Activated T-helper 2 cell treated with anti-CD3 and anti-CD28 coated beads, Interferon-gamma antibody, Interleukin-2, Interleukin-4, amounts not matched to agents 10 μg/mL and 5 μg/mL and 100 μg/mL, durations not matched to agents 14 hours and 24 hours and 36 hours (primary cell): ENCODE results near the gene TMPRSS13. TPM values are rescaled to one million over a fixed set of nuclear protein-coding genes. Genes with fewer than 3 reads are reported as not detected.
"Not testable (repeated sequence)": the region's sequence is repeated elsewhere in the genome, so short reads cannot be mapped to it uniquely, and the experiment has no call there.

Experiments used
- DNase-seq: peaks from one replicate; pipeline ENCODE4 v3.0.0; 2021; ENCODE audit warnings: low spot score
- H3K27ac Mint-ChIP-seq: one replicate; pipeline ENCODE4 v1.8.0; 2021; ENCODE audit warnings: mixed read lengths
- H3K27me3 Mint-ChIP-seq: one replicate; pipeline ENCODE4 v1.8.0; 2021; ENCODE audit warnings: low read depth, mixed read lengths
- H3K36me3 Mint-ChIP-seq: one replicate; pipeline ENCODE4 v1.8.0; 2021; ENCODE audit warnings: low read depth, mixed read lengths
- H3K4me1 Mint-ChIP-seq: one replicate; pipeline ENCODE4 v1.8.0; 2021; ENCODE audit warnings: low read depth, mixed read lengths
- H3K4me3 Mint-ChIP-seq: one replicate; pipeline ENCODE4 v1.8.0; 2021; ENCODE audit warnings: low read depth, mild to moderate bottlenecking, moderate library complexity, mixed read lengths
- H3K9me3 Mint-ChIP-seq: one replicate; pipeline ENCODE4 v1.8.0; 2021; ENCODE audit warnings: mixed read lengths
- intact Hi-C: fragments of 100-400 bp; cut with micrococcal nuclease; formaldehyde crosslinking; loops from one replicate; pipeline ENCODE4 v1.15.1; 2023
- total RNA-seq: library from RNA; stranded (reverse); gene quantifications from 2 replicates; pipeline ENCODE4 v1.2.3, GENCODE V29; 2022

The TMPRSS13 gene
- total RNA-seq, 1 donor from 2014 or later, result 5.3 TPM

GRCh38 chr11:117966908-117967307, 37.7 kb upstream of the TMPRSS13 start:
- intact Hi-C loops, result no loop called here
- Mint-ChIP-seq H3K27ac (no peak overlapping the region), H3K27me3 (no peaks in the 10 kb centered on the region), H3K36me3 (peaks cover 20% of the 10 kb centered on the region), H3K4me3 (no peak overlapping the region), H3K4me1 (peaks cover 37% of the 10 kb centered on the region), H3K9me3 (no peaks in the 10 kb centered on the region)
- DNase-seq, result no peak

GRCh38 chr11:117962826-117963225, 33.6 kb upstream of the TMPRSS13 start:
- Mint-ChIP-seq H3K36me3 (peaks cover 46% of the 10 kb centered on the region), H3K4me1 (peaks cover 34% of the 10 kb centered on the region), H3K27me3 (no peaks in the 10 kb centered on the region), H3K9me3 (peaks cover 22% of the 10 kb centered on the region), H3K27ac (no peak overlapping the region), H3K4me3 (no peak overlapping the region)
- no peak for DNase-seq
- intact Hi-C loops, result no loop called here

GRCh38 chr11:117961896-117962295, 32.7 kb upstream of the TMPRSS13 start:
- Mint-ChIP-seq H3K4me3 (no peak overlapping the region), H3K27ac (no peak overlapping the region), H3K27me3 (no peaks in the 10 kb centered on the region), H3K9me3 (peaks cover 32% of the 10 kb centered on the region), H3K36me3 (peaks cover 52% of the 10 kb centered on the region), H3K4me1 (peaks cover 35% of the 10 kb centered on the region)
- intact Hi-C loops, result no loop called here
- no peak for DNase-seq

GRCh38 chr11:117960406-117960805, 31.2 kb upstream of the TMPRSS13 start:
- Mint-ChIP-seq H3K4me3 (no peak overlapping the region), H3K36me3 (peaks cover 64% of the 10 kb centered on the region), H3K4me1 (peaks cover 40% of the 10 kb centered on the region), H3K9me3 (peaks cover 43% of the 10 kb centered on the region), H3K27ac (peak overlapping the region; percentile 44), H3K27me3 (no peaks in the 10 kb centered on the region)
- intact Hi-C loops, result no loop called here
- no peak for DNase-seq

GRCh38 chr11:117959438-117960149, 30.4 kb upstream of the TMPRSS13 start:
- peak overlapping the region; percentile 26 for H3K4me3 Mint-ChIP-seq

GRCh38 chr11:117958949-117959348, 29.7 kb upstream of the TMPRSS13 start:
- intact Hi-C loops, result no loop called here
- Mint-ChIP-seq H3K27ac (no peak overlapping the region), H3K9me3 (peaks cover 43% of the 10 kb centered on the region), H3K27me3 (no peaks in the 10 kb centered on the region), H3K4me3 (no peak overlapping the region), H3K4me1 (peaks cover 47% of the 10 kb centered on the region), H3K36me3 (peaks cover 62% of the 10 kb centered on the region)
- DNase-seq, result no peak

More at GRCh38 chr11:117959438-117960149, 30.4 kb upstream of the TMPRSS13 start:
- H3K27ac Mint-ChIP-seq, result peak overlapping the region; percentile 77
- intact Hi-C loops, result no loop called here
- peaks cover 42% of the 10 kb centered on the region for H3K4me1 Mint-ChIP-seq
- H3K9me3 Mint-ChIP-seq, result peaks cover 43% of the 10 kb centered on the region
- H3K36me3 Mint-ChIP-seq, result peaks cover 64% of the 10 kb centered on the region
- H3K27me3 Mint-ChIP-seq, result no peaks in the 10 kb centered on the region
- DNase-seq, result no peak

GRCh38 chr11:117953024-117953671, 23.9 kb upstream of the TMPRSS13 start:
- Mint-ChIP-seq H3K4me1 (peaks cover 70% of the 10 kb centered on the region), H3K36me3 (peaks cover 26% of the 10 kb centered on the region), H3K27ac (peak overlapping the region; percentile 83), H3K9me3 (peaks cover 24% of the 10 kb centered on the region), H3K27me3 (no peaks in the 10 kb centered on the region), H3K4me3 (peak overlapping the region; percentile 61)
- intact Hi-C loops, result loop anchor here (1.0 to 2.0 kb wide), 2 partner anchors 17 to 22 kb away; no protein-coding TSS in a partner anchor
- DNase-seq, result no peak

GRCh38 chr11:117950993-117951961, 22.1 kb upstream of the TMPRSS13 start:
- no peaks in the 10 kb centered on the region for H3K27me3 Mint-ChIP-seq
- intact Hi-C loops, result loop anchor here (1.0 kb wide), 4 partner anchors 36 to 102 kb away; no protein-coding TSS in a partner anchor

GRCh38 chr11:117950301-117950700, 21.1 kb upstream of the TMPRSS13 start:
- H3K27me3 Mint-ChIP-seq, result no peaks in the 10 kb centered on the region
- H3K36me3 Mint-ChIP-seq, result no peaks in the 10 kb centered on the region
- H3K4me3 Mint-ChIP-seq, result peak overlapping the region; percentile 70
- H3K4me1 Mint-ChIP-seq, result peaks cover 85% of the 10 kb centered on the region
- DNase-seq, result peak; percentile 64
- H3K9me3 Mint-ChIP-seq, result no peaks in the 10 kb centered on the region
- peak overlapping the region; percentile 56 for H3K27ac Mint-ChIP-seq
- intact Hi-C loops, result loop anchor here (1.0 kb wide), 3 partner anchors 37 to 103 kb away; no protein-coding TSS in a partner anchor

More at GRCh38 chr11:117950993-117951961, 22.1 kb upstream of the TMPRSS13 start:
- Mint-ChIP-seq H3K4me3 (peak overlapping the region; percentile 70), H3K36me3 (peaks cover 7% of the 10 kb centered on the region), H3K4me1 (peaks cover 78% of the 10 kb centered on the region), H3K9me3 (peaks cover 5% of the 10 kb centered on the region), H3K27ac (peak overlapping the region; percentile 56)
- DNase-seq, result peak; percentile 51

- Mint-ChIP-seq H3K4me3 (peak overlapping the region; percentile 9), H3K9me3 (no peaks in the 10 kb centered on the region), H3K36me3 (no peaks in the 10 kb centered on the region), H3K27ac (peak overlapping the region; percentile 38), H3K27me3 (no peaks in the 10 kb centered on the region), H3K4me1 (peaks cover 92% of the 10 kb centered on the region)
- DNase-seq, result no peak
- intact Hi-C loops, result loop anchor here (5.0 kb wide), 1 partner anchor 42 kb away; no protein-coding TSS in a partner anchor
Observed at GRCh38 chr11:117949062-117949461, 19.9 kb upstream of the TMPRSS13 start.

- peaks cover 87% of the 10 kb centered on the region for H3K4me1 Mint-ChIP-seq
- not testable (repeated sequence) for H3K9me3 Mint-ChIP-seq, H3K36me3 Mint-ChIP-seq, H3K27me3 Mint-ChIP-seq, DNase-seq, H3K4me3 Mint-ChIP-seq, H3K27ac Mint-ChIP-seq
- intact Hi-C loops, result loop anchor here (5.0 kb wide), 1 partner anchor 41 kb away; no protein-coding TSS in a partner anchor
Observed at GRCh38 chr11:117948466-117948865, 19.3 kb upstream of the TMPRSS13 start.

GRCh38 chr11:117947751-117948150, 18.5 kb upstream of the TMPRSS13 start:
- not testable (repeated sequence) for H3K36me3 Mint-ChIP-seq, H3K27me3 Mint-ChIP-seq, DNase-seq, H3K27ac Mint-ChIP-seq, H3K4me3 Mint-ChIP-seq, H3K9me3 Mint-ChIP-seq
- intact Hi-C loops, result loop anchor here (1.0 to 5.0 kb wide), 4 partner anchors 40 to 139 kb away; no protein-coding TSS in a partner anchor
- peaks cover 80% of the 10 kb centered on the region for H3K4me1 Mint-ChIP-seq
